ENCODE measurements around the gene CCND1.

DNA sequence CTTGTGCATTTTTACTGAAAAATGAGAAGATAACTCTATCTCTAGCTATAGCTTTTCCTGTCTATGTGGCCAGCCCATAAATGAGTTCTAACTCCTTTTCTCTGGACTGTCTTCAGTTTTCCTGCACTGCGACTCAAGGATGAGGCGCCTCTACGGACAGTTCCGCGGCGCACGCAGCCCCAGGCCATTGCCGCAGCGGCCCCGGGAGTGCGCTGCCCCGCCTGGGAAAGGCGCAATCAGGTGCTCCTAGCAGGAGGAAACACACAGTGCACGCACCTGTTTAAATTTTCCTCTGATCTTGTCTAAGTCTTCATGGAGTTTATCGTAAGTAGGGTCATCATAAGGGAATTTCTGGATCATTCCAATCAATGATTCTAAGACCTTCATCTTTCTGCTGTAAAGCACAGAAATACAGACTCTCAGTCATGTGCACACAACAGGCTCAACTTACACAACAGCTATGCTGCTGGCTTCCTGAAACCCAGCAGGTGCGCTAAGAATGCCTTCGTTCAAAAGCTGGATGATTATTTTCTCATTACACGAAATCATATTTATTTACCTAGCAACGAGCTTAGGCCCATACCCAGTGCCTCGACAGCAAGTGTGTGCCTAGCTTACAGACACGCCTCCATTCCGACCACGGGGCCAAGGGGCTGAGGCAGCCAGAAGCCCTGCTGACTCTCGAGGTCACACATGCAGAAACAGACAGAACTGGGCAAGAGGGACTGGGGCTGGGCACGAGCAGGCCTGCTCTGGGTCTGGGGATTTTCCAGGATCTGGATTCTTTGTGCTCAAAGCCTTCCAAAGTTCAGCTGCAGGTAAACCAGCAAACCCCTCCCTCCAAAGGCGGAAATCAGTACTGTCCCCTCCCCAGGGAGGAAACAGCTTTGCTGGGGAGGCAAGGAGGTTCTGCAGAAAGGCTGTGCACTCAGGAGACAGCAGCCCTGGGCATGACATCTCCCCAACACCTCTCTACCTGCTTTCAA, 27.0 kb downstream of the CCND1 start:
- TF ChIP-seq, protein P1, sequence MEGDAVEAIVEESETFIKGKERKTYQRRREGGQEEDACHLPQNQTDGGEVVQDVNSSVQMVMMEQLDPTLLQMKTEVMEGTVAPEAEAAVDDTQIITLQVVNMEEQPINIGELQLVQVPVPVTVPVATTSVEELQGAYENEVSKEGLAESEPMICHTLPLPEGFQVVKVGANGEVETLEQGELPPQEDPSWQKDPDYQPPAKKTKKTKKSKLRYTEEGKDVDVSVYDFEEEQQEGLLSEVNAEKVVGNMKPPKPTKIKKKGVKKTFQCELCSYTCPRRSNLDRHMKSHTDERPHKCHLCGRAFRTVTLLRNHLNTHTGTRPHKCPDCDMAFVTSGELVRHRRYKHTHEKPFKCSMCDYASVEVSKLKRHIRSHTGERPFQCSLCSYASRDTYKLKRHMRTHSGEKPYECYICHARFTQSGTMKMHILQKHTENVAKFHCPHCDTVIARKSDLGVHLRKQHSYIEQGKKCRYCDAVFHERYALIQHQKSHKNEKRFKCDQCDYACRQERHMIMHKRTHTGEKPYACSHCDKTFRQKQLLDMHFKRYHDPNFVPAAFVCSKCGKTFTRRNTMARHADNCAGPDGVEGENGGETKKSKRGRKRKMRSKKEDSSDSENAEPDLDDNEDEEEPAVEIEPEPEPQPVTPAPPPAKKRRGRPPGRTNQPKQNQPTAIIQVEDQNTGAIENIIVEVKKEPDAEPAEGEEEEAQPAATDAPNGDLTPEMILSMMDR (IDR thresholded peaks at IDR 0.05) = no peak
- TF ChIP-seq POLR2A (IDR thresholded peaks at IDR 0.05) = no peak

Measured in heart left ventricle (tissue), 13 donors.